Common myeloid progenitor, CD34-positive (primary cell): ENCODE data around the gene TYRP1.

Experiments
- CTCF ChIA-PET: fragments of 350-600 bp; sonication (Branson Sonifier 250); formaldehyde crosslinking; loops from one replicate; lab custom pipeline; 2021; ENCODE audit warnings: antibody characterized with exemption; lab: Charles Lee
- POLR2A ChIA-PET: fragments of 350-600 bp; sonication (Branson Sonifier 250); formaldehyde crosslinking; loops from one replicate; lab custom pipeline; 2021; ENCODE audit warnings: antibody characterized with exemption; lab: Charles Lee
- DNase-seq, 3 donors: peaks; one replicate each; pipeline versions ENCODE4 v3.0.0 to v3.0.0-alpha.2; 2013
- H3K27ac ChIP-seq, 2 experiments: 1 replicate in 1 of 2; 2 replicates in 1 of 2; pipeline ENCODE4 v1.7.0; 2013; ENCODE audit warnings: inconsistent platforms in 2 of 2, low read length in 2 of 2, mild to moderate bottlenecking in 2 of 2, low read depth in 1 of 2, moderate library complexity in 1 of 2; ENCODE audit not compliant: severe bottlenecking in 2 of 2, insufficient read depth in 1 of 2, poor library complexity in 1 of 2
- H3K27me3 ChIP-seq, 5 experiments: replicated peaks in 2 of 5; 1 replicate in 3 of 5; 2 replicates in 2 of 5; pipeline versions ENCODE4 v1.6.1 to v1.7.0; 2013; ENCODE audit warnings: low read length in 4 of 5, mild to moderate bottlenecking in 2 of 5, moderate library complexity in 2 of 5, inconsistent platforms in 1 of 5; ENCODE audit not compliant: insufficient read depth in 5 of 5, control insufficient read depth in 4 of 5
- H3K36me3 ChIP-seq, 4 experiments: 1 replicate in 2 of 4; 2 replicates in 2 of 4; pipeline versions ENCODE4 v1.6.1 to v1.7.0; 2013; ENCODE audit warnings: low read length in 3 of 4, control low read depth in 1 of 4, mild to moderate bottlenecking in 1 of 4; ENCODE audit not compliant: control insufficient read depth in 4 of 4, insufficient read depth in 4 of 4
- H3K4me1 ChIP-seq, 4 experiments: 1 replicate in 3 of 4; 2 replicates in 1 of 4; pipeline versions ENCODE4 v1.6.1 to v1.7.1; 2013; ENCODE audit warnings: low read length in 3 of 4, mild to moderate bottlenecking in 3 of 4, control low read depth in 1 of 4, inconsistent platforms in 1 of 4, moderate library complexity in 1 of 4; ENCODE audit not compliant: control insufficient read depth in 4 of 4, insufficient read depth in 4 of 4; ENCODE audit errors: control extremely low read depth in 1 of 4
- H3K4me3 ChIP-seq, 7 experiments: 1 replicate in 4 of 7; 2 replicates in 3 of 7; pipeline versions ENCODE4 v1.5.1 to v1.7.0; 2013; ENCODE audit warnings: mild to moderate bottlenecking in 7 of 7, low read length in 6 of 7, moderate library complexity in 6 of 7, inconsistent platforms in 2 of 7, low read depth in 2 of 7, control low read depth in 1 of 7; ENCODE audit not compliant: insufficient read depth in 4 of 7, control insufficient read depth in 1 of 7; ENCODE audit errors: extremely low read depth in 1 of 7
- H3K9me3 ChIP-seq, 5 experiments: 1 replicate in 4 of 5; 2 replicates in 1 of 5; pipeline versions ENCODE4 v1.6.1 to v1.7.1; 2013; ENCODE audit warnings: low read length in 4 of 5, mild to moderate bottlenecking in 2 of 5, inconsistent platforms in 1 of 5, low read depth in 1 of 5, moderate library complexity in 1 of 5; ENCODE audit not compliant: control insufficient read depth in 4 of 5, insufficient read depth in 2 of 5; ENCODE audit errors: control extremely low read depth in 1 of 5
- WGBS: methylation state at CpG from one replicate; pipeline ENCODE4 v1.1.5; 2013; ENCODE audit not compliant: insufficient coverage; 5-methylcytosine and 5-hydroxymethylcytosine counted together

The TYRP1 gene

GRCh38 chr9:12695474-12695873 lies 2.3 kb downstream of the TYRP1 start:
- POLR2A ChIA-PET = no interaction called here
- Histone ChIP-seq H3K4me1 (peaks cover 7 to 34% (median 17%) of the 10 kb centered on the region in 4 experiments), H3K27me3 (no peaks in the 10 kb centered on the region), H3K27ac (no peak overlapping the region), H3K9me3 (peaks cover 0 to 1% (median 0%) of the 10 kb centered on the region in 5 experiments), H3K36me3 (no peaks in the 10 kb centered on the region), H3K4me3 (no peak overlapping the region)
- 100% methylated on average over 4 of the region's 4 CpGs for WGBS
- DNase-seq = no peak
- CTCF ChIA-PET = no interaction called here

GRCh38 chr9:12696931-12697622 lies 3.9 kb downstream of the TYRP1 start:
- H3K27ac ChIP-seq = peak overlapping the region in 1 of 2 experiments; percentile 18
- peak overlapping the region in 1 of 7 experiments; percentile 30 for H3K4me3 ChIP-seq
- peak in 2 of 3 donors; percentile 16 to 40 for DNase-seq
- POLR2A ChIA-PET = no interaction called here
- H3K27me3 ChIP-seq = no peaks in the 10 kb centered on the region
- H3K4me1 ChIP-seq = peaks cover 7 to 34% (median 17%) of the 10 kb centered on the region in 4 experiments
- peaks cover 0 to 1% (median 0%) of the 10 kb centered on the region in 5 experiments for H3K9me3 ChIP-seq
- WGBS = 8% methylated on average over 2 of the region's 4 CpGs
- H3K36me3 ChIP-seq = no peaks in the 10 kb centered on the region
- CTCF ChIA-PET = no interaction called here

- Histone ChIP-seq H3K27ac (peak overlapping the region in 1 of 2 experiments; percentile 18), H3K27me3 (no peaks in the 10 kb centered on the region), H3K36me3 (no peaks in the 10 kb centered on the region), H3K4me3 (peak overlapping the region in 1 of 7 experiments; percentile 53), H3K4me1 (peaks cover 7 to 34% (median 17%) of the 10 kb centered on the region in 4 experiments), H3K9me3 (peaks cover 0 to 1% (median 0%) of the 10 kb centered on the region in 5 experiments)
- 0% methylated on average over 1 of the region's 1 CpG for WGBS
- peak; percentile 72 to 94 (median 93) for DNase-seq
- ChIA-PET POLR2A (no interaction called here), CTCF (interaction anchor here (1.5 kb wide), 1 partner anchor 17 kb away, joined by 4 read pairs; no protein-coding TSS in a partner anchor)
Observed at GRCh38 chr9:12697719-12698118, 4.5 kb downstream of the TYRP1 start.

- Histone ChIP-seq H3K4me3 (peak overlapping the region in 2 of 7 experiments; percentile 22 to 53), H3K36me3 (no peaks in the 10 kb centered on the region), H3K4me1 (peaks cover 7 to 34% (median 17%) of the 10 kb centered on the region in 4 experiments), H3K9me3 (peaks cover 0 to 1% (median 0%) of the 10 kb centered on the region in 5 experiments), H3K27ac (peak overlapping the region in 1 of 2 experiments; percentile 18), H3K27me3 (no peaks in the 10 kb centered on the region)
- ChIA-PET POLR2A (no interaction called here), CTCF (interaction anchor here (1.0 to 1.5 kb wide), 3 partner anchors 18 to 77 kb away, joined by 3 to 4 read pairs (median 4); partner anchors contain the start of gene LURAP1L)
- WGBS = 60% methylated on average over 1 of the region's 4 CpGs
- DNase-seq = peak in 1 of 3 donors; percentile 18
Observed at GRCh38 chr9:12698266-12698665, 5.1 kb downstream of the TYRP1 start.

- Histone ChIP-seq H3K9me3 (peaks cover 0 to 1% (median 0%) of the 10 kb centered on the region in 5 experiments), H3K4me1 (peaks cover 7 to 34% (median 17%) of the 10 kb centered on the region in 4 experiments), H3K27me3 (no peaks in the 10 kb centered on the region), H3K27ac (no peak overlapping the region), H3K36me3 (no peaks in the 10 kb centered on the region), H3K4me3 (no peak overlapping the region)
- 85% methylated on average over 1 of the region's 1 CpG for WGBS
- POLR2A ChIA-PET = no interaction called here
- CTCF ChIA-PET = interaction anchor here (1.0 to 1.5 kb wide), 3 partner anchors 18 to 76 kb away, joined by 3 to 4 read pairs (median 4); partner anchors contain the start of gene LURAP1L
- no peak for DNase-seq
Observed at GRCh38 chr9:12698986-12699385, 5.8 kb downstream of the TYRP1 start.

- peak in 2 of 3 donors; percentile 43 to 54 for DNase-seq
- H3K36me3 ChIP-seq = no peaks in the 10 kb centered on the region
- no peak overlapping the region for H3K4me3 ChIP-seq
- CTCF ChIA-PET = interaction anchor here (1.5 kb wide), 1 partner anchor 23 kb away, joined by 4 read pairs; no protein-coding TSS in a partner anchor
- H3K27ac ChIP-seq = no peak overlapping the region
- H3K27me3 ChIP-seq = no peaks in the 10 kb centered on the region
- peaks cover 0 to 1% (median 0%) of the 10 kb centered on the region in 5 experiments for H3K9me3 ChIP-seq
- H3K4me1 ChIP-seq = peaks cover 7 to 34% (median 17%) of the 10 kb centered on the region in 4 experiments
- POLR2A ChIA-PET = no interaction called here
Observed at GRCh38 chr9:12699529-12699928, 6.3 kb downstream of the TYRP1 start.

GRCh38 chr9:12701126-12701525 lies 7.9 kb downstream of the TYRP1 start:
- CTCF ChIA-PET = no interaction called here
- H3K4me1 ChIP-seq = peaks cover 7 to 30% (median 14%) of the 10 kb centered on the region in 4 experiments
- DNase-seq = no peak
- no peak overlapping the region for H3K4me3 ChIP-seq
- no peaks in the 10 kb centered on the region for H3K36me3 ChIP-seq
- no peaks in the 10 kb centered on the region for H3K9me3 ChIP-seq
- POLR2A ChIA-PET = no interaction called here
- no peak overlapping the region for H3K27ac ChIP-seq
- H3K27me3 ChIP-seq = no peaks in the 10 kb centered on the region
